ENCODE measurements around the gene SPACA7.
A peak's percentile ranks its signal among the peaks of the same experiment; 100 is the strongest.

SPACA7 gene

GRCh38 chr13:112342841-112343361, 33.3 kb upstream of the SPACA7 start:
- no peak for DNase-seq (ENCODE audit: low read depth)
- TF ChIP-seq CTCF (IDR thresholded peaks at IDR 0.05; ENCODE audit: control insufficient read depth, extremely low read depth, insufficient read depth): no peak
- H3K4me3 ChIP-seq (ENCODE audit: low read depth, low read length): peak overlapping the region; percentile 45

GRCh38 chr13:112343591-112343990, 32.6 kb upstream of the SPACA7 start:
- TF ChIP-seq CTCF (IDR thresholded peaks at IDR 0.05; ENCODE audit: control insufficient read depth, extremely low read depth, insufficient read depth): no peak
- DNase-seq (ENCODE audit: low read depth): no peak
- no peak overlapping the region for H3K4me3 ChIP-seq (ENCODE audit: low read depth, low read length)

GRCh38 chr13:112345826-112346172, 30.4 kb upstream of the SPACA7 start:
- no peak for DNase-seq (ENCODE audit: low read depth)
- TF ChIP-seq CTCF (IDR thresholded peaks at IDR 0.05; ENCODE audit: control insufficient read depth, extremely low read depth, insufficient read depth): no peak

GRCh38 chr13:112346173-112346898, 29.8 kb upstream of the SPACA7 start:
- DNase-seq (ENCODE audit: low read depth): no peak
- H3K4me3 ChIP-seq (ENCODE audit: low read depth, low read length): no peak overlapping the region
- TF ChIP-seq CTCF (IDR thresholded peaks at IDR 0.05; ENCODE audit: control insufficient read depth, extremely low read depth, insufficient read depth): no peak

More at GRCh38 chr13:112345826-112346172, 30.4 kb upstream of the SPACA7 start:
- H3K4me3 ChIP-seq (ENCODE audit: low read depth, low read length): no peak overlapping the region

GRCh38 chr13:112346899-112347229, 29.3 kb upstream of the SPACA7 start:
- H3K4me3 ChIP-seq (ENCODE audit: low read depth, low read length): no peak overlapping the region
- DNase-seq (ENCODE audit: low read depth): no peak
- TF ChIP-seq CTCF (IDR thresholded peaks at IDR 0.05; ENCODE audit: control insufficient read depth, extremely low read depth, insufficient read depth): no peak

GRCh38 chr13:112347986-112348385, 28.2 kb upstream of the SPACA7 start:
- TF ChIP-seq CTCF (IDR thresholded peaks at IDR 0.05; ENCODE audit: control insufficient read depth, extremely low read depth, insufficient read depth): no peak
- no peak overlapping the region for H3K4me3 ChIP-seq (ENCODE audit: low read depth, low read length)
- DNase-seq (ENCODE audit: low read depth): no peak

Data from LNCaP clone FGC (cell line).